K562 (cell line): ENCODE measurements around the gene STX3. TPM values are rescaled to one million over a fixed set of nuclear protein-coding genes. Genes with fewer than 3 reads are reported as not detected.

Experiments
- ARID4B ChIP-seq: sonication (generic); formaldehyde crosslinking; IDR thresholded peaks from 2 replicates; pipeline ENCODE4 v1.8.0; 2022; ENCODE audit warnings: mild to moderate bottlenecking, missing genetic modification reagents
- BCL6 ChIP-seq: fragments of 250-450 bp; sonication (Bioruptor Pico); IDR thresholded peaks from 2 replicates; pipeline ENCODE4 v1.4.0; 2020
- CBX1 ChIP-seq: sonication (generic); IDR thresholded peaks from 2 replicates; pipeline ENCODE4 v1.6.1; 2016; ENCODE audit warnings: antibody characterized with exemption, low read depth, mild to moderate bottlenecking
- CBX5 ChIP-seq: IDR thresholded peaks from 2 replicates; pipeline ENCODE4 v1.6.1; 2014; ENCODE audit warnings: low read depth, borderline replicate concordance
- CXXC5 ChIP-seq: fragments of 250-450 bp; sonication (Bioruptor Pico); IDR thresholded peaks from 2 replicates; pipeline ENCODE4 v1.8.0; 2022; ENCODE audit warnings: inconsistent platforms, mild to moderate bottlenecking, moderate library complexity
- DIDO1 ChIP-seq: fragments of 450-650 bp; IDR thresholded peaks from 2 replicates; pipeline ENCODE4 v1.6.1; 2016; ENCODE audit warnings: low read depth, missing biosample characterization, missing genetic modification characterization
- FOXA1 ChIP-seq: fragments of 450-650 bp; IDR thresholded peaks from 2 replicates; pipeline ENCODE4 v1.6.1; 2016; ENCODE audit warnings: mild to moderate bottlenecking, borderline replicate concordance
- FOXJ2 ChIP-seq: fragments of 200-800 bp; sonication (Bioruptor generic); IDR thresholded peaks from 2 replicates; pipeline ENCODE4 v1.6.1; 2016; ENCODE audit warnings: missing genetic modification characterization, missing compliant biosample characterization
- FOXP4 ChIP-seq: sonication (generic); formaldehyde crosslinking; IDR thresholded peaks from 2 replicates; pipeline ENCODE4 v1.8.0; 2022; ENCODE audit warnings: mild to moderate bottlenecking, missing genetic modification reagents, borderline replicate concordance
- HDGF ChIP-seq: fragments of 450-650 bp; IDR thresholded peaks from 2 replicates; pipeline ENCODE4 v1.6.1; 2016
- SIN3A ChIP-seq, 2 experiments: fragments of 150-350 bp in 1 of 2; IDR thresholded peaks; 2 replicates each; pipeline ENCODE4 v1.6.1; 2011 to 2016; ENCODE audit warnings: borderline replicate concordance in 2 of 2, low read depth in 2 of 2, low read length in 2 of 2, mild to moderate bottlenecking in 2 of 2, moderate library complexity in 2 of 2; ENCODE audit not compliant: control insufficient read depth in 1 of 2
- SRSF7 ChIP-seq: fragments of 200-400 bp; formaldehyde crosslinking; optimal IDR thresholded peaks from 2 replicates; pipeline ENCODE3; 2017; ENCODE audit warnings: mild to moderate bottlenecking, low read depth, low read length
- TAF7 ChIP-seq: fragments of 450-650 bp; IDR thresholded peaks from 2 replicates; pipeline ENCODE4 v1.6.1; 2016; ENCODE audit warnings: missing genetic modification characterization, missing compliant biosample characterization
- XRCC3 ChIP-seq: fragments of 450-650 bp; IDR thresholded peaks from 2 replicates; pipeline ENCODE4 v1.6.1; 2017; ENCODE audit warnings: mild to moderate bottlenecking, moderate library complexity
- YY1 ChIP-seq, 3 experiments: IDR thresholded peaks; 2 replicates each; pipeline ENCODE4 v1.6.1; 2011; ENCODE audit warnings: low read length in 2 of 3, mild to moderate bottlenecking in 2 of 3, moderate library complexity in 2 of 3, borderline replicate concordance in 1 of 3, control low read depth in 1 of 3, low read depth in 1 of 3; ENCODE audit not compliant: insufficient read depth in 3 of 3, insufficient replicate concordance in 2 of 3, control insufficient read depth in 1 of 3, insufficient read length in 1 of 3; ENCODE audit errors: extremely low read depth in 1 of 3
- ZFP1 ChIP-seq: fragments of 450-650 bp; formaldehyde crosslinking; IDR thresholded peaks from 2 replicates; pipeline ENCODE4 v1.4.0; 2020; ENCODE audit warnings: mild to moderate bottlenecking, mixed read lengths
- ZFPM2 ChIP-seq: fragments of 250-450 bp; sonication (Bioruptor Pico); IDR thresholded peaks from 2 replicates; pipeline ENCODE4 v1.5.1; 2022; ENCODE audit warnings: mild to moderate bottlenecking
- ZNF740 ChIP-seq, 3 experiments: fragments of 200-800 bp in 1 of 3; sonication (Bioruptor generic) in 1 of 3; sonication (generic) in 1 of 3; formaldehyde crosslinking in 1 of 3; IDR thresholded peaks; 2 replicates each; pipeline versions ENCODE4 v1.6.1 to v1.8.0; 2016 to 2022; ENCODE audit warnings: mild to moderate bottlenecking in 2 of 3, missing compliant biosample characterization in 2 of 3, missing genetic modification characterization in 2 of 3, missing genetic modification reagents in 1 of 3
- ZNF77 ChIP-seq: fragments of 250-450 bp; sonication (Bioruptor Pico); IDR thresholded peaks from 2 replicates; pipeline ENCODE4 v1.5.0; 2020
- polyA plus RNA-seq, 8 experiments: library from polyadenylated mRNA; depleted of rRNA in 4 of 8; stranded (reverse) in 5 of 8; unstranded in 3 of 8; fragments of >200 nt; fragmentation: Nextera tagmentation in 2 of 8; fragmentation: Illumina TruSeq in 1 of 8; extraction: Ambion mirVana in 2 of 8; extraction: Trizol in 1 of 8; gene quantifications; 2 replicates each; pipeline versions ENCODE4 v1.2.1 to v1.2.3, GENCODE V29; 2011 to 2014; ENCODE audit warnings: inconsistent platforms in 1 of 8, missing spikeins in 1 of 8
- total RNA-seq, 7 experiments: library from RNA; depleted of rRNA in 6 of 7; stranded (reverse); fragments of >200 nt in 6 of 7; fragmentation: Illumina TruSeq in 2 of 7; extraction: Trizol in 2 of 7; gene quantifications; 2 replicates each; pipeline versions ENCODE4 v1.2.1 to v1.2.3, GENCODE V29; 2011 to 2021; ENCODE audit warnings: low replicate concordance in 1 of 7

STX3 gene
- total and polyA plus RNA-seq, 9 of the 15 experiments (the other 6 are each of a cell fraction or from before 2014, with no cell fraction given): 12.0 to 91.6 (median 48.7) TPM

- TF ChIP-seq FOXA1: no peak
- TF ChIP-seq ZFP1 (CRISPR knock-in tag): no peak
- TF ChIP-seq SIN3A (IDR thresholded peaks at IDR 0.05; ENCODE audit: borderline replicate concordance in 2 of 2, control insufficient read depth in 1 of 2, low read depth in 2 of 2, low read length in 2 of 2): peak in 1 of 2 experiments; percentile 38; a peak in 2 of 4 replicates
- peak; percentile 77 for TF ChIP-seq CXXC5
- no peak for TF ChIP-seq ZNF77
- no peak for TF ChIP-seq XRCC3
- TF ChIP-seq BCL6: no peak
- no peak for TF ChIP-seq DIDO1 (tag)
- no peak for TF ChIP-seq CBX1
- no peak for TF ChIP-seq CBX5
- 0 out of 2 replicates have a peak, but pooled peaks have one; percentile 4 for TF ChIP-seq ZNF740 (CRISPR knock-in tag; IDR thresholded peaks at IDR 0.05)
- no peak for TF ChIP-seq ZNF740 (tag; IDR thresholded peaks at IDR 0.05)
- no peak for TF ChIP-seq HDGF
- no peak for TF ChIP-seq SRSF7
- TF ChIP-seq FOXJ2 (tag): no peak
- TF ChIP-seq ARID4B (CRISPR knock-in tag): no peak; the same call in 1 of the 2 replicates
- TF ChIP-seq FOXP4 (CRISPR knock-in tag): no peak
- no peak for TF ChIP-seq ZFPM2 (CRISPR knock-in tag)
- peak in 1 of 3 experiments; percentile 6 for TF ChIP-seq YY1 (IDR thresholded peaks at IDR 0.05; ENCODE audit: borderline replicate concordance in 1 of 3, control insufficient read depth in 1 of 3, extremely low read depth in 1 of 3, insufficient read depth in 3 of 3, insufficient read length in 1 of 3, insufficient replicate concordance in 2 of 3, low read depth in 1 of 3, low read length in 2 of 3)
- TF ChIP-seq TAF7 (tag): no peak
Observed at GRCh38 chr11:59754859-59755700, at the start of gene STX3 (continued).
